ENCODE data around the gene ERCC4. TPM values are rescaled to one million over a fixed set of nuclear protein-coding genes. Genes with fewer than 3 reads are reported as not detected.
"Not testable (repeated sequence)": the region's sequence is repeated elsewhere in the genome, so short reads cannot be mapped to it uniquely, and the experiment has no call there.

Gene ERCC4
- polyA plus RNA-seq, 2 donors: 1.0 to 1.1 TPM

GRCh38 chr16:13895516-13895915 is 24.4 kb upstream of the ERCC4 start:
- Histone ChIP-seq H3K4me3 (ENCODE audit: low read depth in 1 of 2, low read length in 2 of 2) (no peak overlapping the region), H3K36me3 (ENCODE audit: control insufficient read depth in 2 of 2, insufficient read depth in 2 of 2, low read length in 1 of 2) (no peaks in the 10 kb centered on the region), H3K4me1 (ENCODE audit: control insufficient read depth in 2 of 2, insufficient read depth in 2 of 2, low read length in 1 of 2) (no peaks in the 10 kb centered on the region), H3K27me3 (ENCODE audit: control insufficient read depth in 1 of 2, insufficient read depth in 2 of 2, low read length in 2 of 2) (no peaks in the 10 kb centered on the region), H3K9me3 (ENCODE audit: control insufficient read depth in 2 of 2, insufficient read depth in 1 of 2, low read depth in 1 of 2, low read length in 1 of 2) (no peaks in the 10 kb centered on the region), H3K27ac (ENCODE audit: low read depth in 2 of 2, low read length in 1 of 2) (no peak overlapping the region)
- 71 to 78% methylated on average over 1 of the region's 1 CpG for WGBS, 2 donors

GRCh38 chr16:13896543-13897182 is 23.3 kb upstream of the ERCC4 start:
- no peaks in the 10 kb centered on the region for H3K9me3 ChIP-seq (ENCODE audit: control insufficient read depth in 2 of 2, insufficient read depth in 1 of 2, low read depth in 1 of 2, low read length in 1 of 2)
- H3K27ac ChIP-seq (ENCODE audit: low read depth in 2 of 2, low read length in 1 of 2): no peak overlapping the region
- WGBS, 2 donors: 79 to 80% methylated on average over 4 of the region's 4 CpGs
- H3K27me3 ChIP-seq (ENCODE audit: control insufficient read depth in 1 of 2, insufficient read depth in 2 of 2, low read length in 2 of 2): no peaks in the 10 kb centered on the region
- H3K36me3 ChIP-seq (ENCODE audit: control insufficient read depth in 2 of 2, insufficient read depth in 2 of 2, low read length in 1 of 2): no peaks in the 10 kb centered on the region
- H3K4me1 ChIP-seq (ENCODE audit: control insufficient read depth in 2 of 2, insufficient read depth in 2 of 2, low read length in 1 of 2): no peaks in the 10 kb centered on the region
- H3K4me3 ChIP-seq (ENCODE audit: low read depth in 1 of 2, low read length in 2 of 2): no peak overlapping the region

GRCh38 chr16:13897806-13898205 is 22.1 kb upstream of the ERCC4 start:
- Histone ChIP-seq H3K27me3 (ENCODE audit: control insufficient read depth in 1 of 2, insufficient read depth in 2 of 2, low read length in 2 of 2) (no peaks in the 10 kb centered on the region), H3K4me1 (ENCODE audit: control insufficient read depth in 2 of 2, insufficient read depth in 2 of 2, low read length in 1 of 2) (no peaks in the 10 kb centered on the region), H3K27ac (ENCODE audit: low read depth in 2 of 2, low read length in 1 of 2) (no peak overlapping the region), H3K9me3 (ENCODE audit: control insufficient read depth in 2 of 2, insufficient read depth in 1 of 2, low read depth in 1 of 2, low read length in 1 of 2) (no peaks in the 10 kb centered on the region), H3K36me3 (ENCODE audit: control insufficient read depth in 2 of 2, insufficient read depth in 2 of 2, low read length in 1 of 2) (no peaks in the 10 kb centered on the region), H3K4me3 (ENCODE audit: low read depth in 1 of 2, low read length in 2 of 2) (no peak overlapping the region)
- 71 to 74% methylated on average over 2 of the region's 2 CpGs for WGBS, 2 donors

GRCh38 chr16:13898233-13898632 is 21.7 kb upstream of the ERCC4 start:
- H3K4me1 ChIP-seq (ENCODE audit: control insufficient read depth in 2 of 2, insufficient read depth in 2 of 2, low read length in 1 of 2): no peaks in the 10 kb centered on the region
- H3K27ac ChIP-seq (ENCODE audit: low read depth in 2 of 2, low read length in 1 of 2): no peak overlapping the region
- 70 to 75% methylated on average over 3 of the region's 3 CpGs for WGBS, 2 donors
- no peaks in the 10 kb centered on the region for H3K9me3 ChIP-seq (ENCODE audit: control insufficient read depth in 2 of 2, insufficient read depth in 1 of 2, low read depth in 1 of 2, low read length in 1 of 2)
- no peak overlapping the region for H3K4me3 ChIP-seq (ENCODE audit: low read depth in 1 of 2, low read length in 2 of 2)
- no peaks in the 10 kb centered on the region for H3K36me3 ChIP-seq (ENCODE audit: control insufficient read depth in 2 of 2, insufficient read depth in 2 of 2, low read length in 1 of 2)
- no peaks in the 10 kb centered on the region for H3K27me3 ChIP-seq (ENCODE audit: control insufficient read depth in 1 of 2, insufficient read depth in 2 of 2, low read length in 2 of 2)

- no peaks in the 10 kb centered on the region for H3K36me3 ChIP-seq (ENCODE audit: control insufficient read depth in 2 of 2, insufficient read depth in 2 of 2, low read length in 1 of 2)
- H3K4me1 ChIP-seq (ENCODE audit: control insufficient read depth in 2 of 2, insufficient read depth in 2 of 2, low read length in 1 of 2): no peaks in the 10 kb centered on the region
- no peak overlapping the region for H3K27ac ChIP-seq (ENCODE audit: low read depth in 2 of 2, low read length in 1 of 2)
- 84 to 90% methylated on average over 3 of the region's 3 CpGs for WGBS, 2 donors
- no peak overlapping the region for H3K4me3 ChIP-seq (ENCODE audit: low read depth in 1 of 2, low read length in 2 of 2)
- no peaks in the 10 kb centered on the region for H3K27me3 ChIP-seq (ENCODE audit: control insufficient read depth in 1 of 2, insufficient read depth in 2 of 2, low read length in 2 of 2)
- H3K9me3 ChIP-seq (ENCODE audit: control insufficient read depth in 2 of 2, insufficient read depth in 1 of 2, low read depth in 1 of 2, low read length in 1 of 2): no peaks in the 10 kb centered on the region
These were observed 17.9 kb upstream of the ERCC4 start for GRCh38 chr16:13902052-13902451.

GRCh38 chr16:13902677-13903076 is 17.3 kb upstream of the ERCC4 start:
- H3K9me3 ChIP-seq (ENCODE audit: control insufficient read depth in 2 of 2, insufficient read depth in 1 of 2, low read depth in 1 of 2, low read length in 1 of 2): no peaks in the 10 kb centered on the region
- H3K4me1 ChIP-seq (ENCODE audit: control insufficient read depth in 2 of 2, insufficient read depth in 2 of 2, low read length in 1 of 2): no peaks in the 10 kb centered on the region
- WGBS, 2 donors: 61 to 69% methylated on average over 3 of the region's 3 CpGs
- H3K36me3 ChIP-seq (ENCODE audit: control insufficient read depth in 2 of 2, insufficient read depth in 2 of 2, low read length in 1 of 2): no peaks in the 10 kb centered on the region
- no peak overlapping the region for H3K27ac ChIP-seq (ENCODE audit: low read depth in 2 of 2, low read length in 1 of 2)
- H3K27me3 ChIP-seq (ENCODE audit: control insufficient read depth in 1 of 2, insufficient read depth in 2 of 2, low read length in 2 of 2): no peaks in the 10 kb centered on the region
- no peak overlapping the region for H3K4me3 ChIP-seq (ENCODE audit: low read depth in 1 of 2, low read length in 2 of 2)

GRCh38 chr16:13904179-13904691 is 15.7 kb upstream of the ERCC4 start:
- no peak overlapping the region for H3K4me3 ChIP-seq (ENCODE audit: low read depth in 1 of 2, low read length in 2 of 2)
- WGBS, 2 donors: 62 to 65% methylated on average over 1 of the region's 1 CpG

GRCh38 chr16:13904822-13905221 is 15.1 kb upstream of the ERCC4 start:
- 52 to 66% methylated on average over 8 to 9 of the region's 9 CpGs for WGBS, 2 donors

More at GRCh38 chr16:13904179-13904691, 15.7 kb upstream of the ERCC4 start:
- H3K27me3 ChIP-seq (ENCODE audit: control insufficient read depth in 1 of 2, insufficient read depth in 2 of 2, low read length in 2 of 2): no peaks in the 10 kb centered on the region
- no peaks in the 10 kb centered on the region for H3K36me3 ChIP-seq (ENCODE audit: control insufficient read depth in 2 of 2, insufficient read depth in 2 of 2, low read length in 1 of 2)
- no peaks in the 10 kb centered on the region for H3K4me1 ChIP-seq (ENCODE audit: control insufficient read depth in 2 of 2, insufficient read depth in 2 of 2, low read length in 1 of 2)
- no peak overlapping the region for H3K27ac ChIP-seq (ENCODE audit: low read depth in 2 of 2, low read length in 1 of 2)
- no peaks in the 10 kb centered on the region for H3K9me3 ChIP-seq (ENCODE audit: control insufficient read depth in 2 of 2, insufficient read depth in 1 of 2, low read depth in 1 of 2, low read length in 1 of 2)

GRCh38 chr16:13906168-13907089 is 13.5 kb upstream of the ERCC4 start:
- H3K27ac ChIP-seq (ENCODE audit: low read depth in 2 of 2, low read length in 1 of 2): no peak overlapping the region
- H3K36me3 ChIP-seq (ENCODE audit: control insufficient read depth in 2 of 2, insufficient read depth in 2 of 2, low read length in 1 of 2): no peaks in the 10 kb centered on the region
- no peaks in the 10 kb centered on the region for H3K4me1 ChIP-seq (ENCODE audit: control insufficient read depth in 2 of 2, insufficient read depth in 2 of 2, low read length in 1 of 2)
- 78 to 83% methylated on average over 10 of the region's 10 CpGs for WGBS, 2 donors
- no peak overlapping the region for H3K4me3 ChIP-seq (ENCODE audit: low read depth in 1 of 2, low read length in 2 of 2)
- H3K27me3 ChIP-seq (ENCODE audit: control insufficient read depth in 1 of 2, insufficient read depth in 2 of 2, low read length in 2 of 2): no peaks in the 10 kb centered on the region
- H3K9me3 ChIP-seq (ENCODE audit: control insufficient read depth in 2 of 2, insufficient read depth in 1 of 2, low read depth in 1 of 2, low read length in 1 of 2): no peaks in the 10 kb centered on the region

More at GRCh38 chr16:13904822-13905221, 15.1 kb upstream of the ERCC4 start:
- H3K27me3 ChIP-seq (ENCODE audit: control insufficient read depth in 1 of 2, insufficient read depth in 2 of 2, low read length in 2 of 2); H3K4me1 ChIP-seq (ENCODE audit: control insufficient read depth in 2 of 2, insufficient read depth in 2 of 2, low read length in 1 of 2); H3K36me3 ChIP-seq (ENCODE audit: control insufficient read depth in 2 of 2, insufficient read depth in 2 of 2, low read length in 1 of 2); H3K27ac ChIP-seq (ENCODE audit: low read depth in 2 of 2, low read length in 1 of 2); H3K4me3 ChIP-seq (ENCODE audit: low read depth in 1 of 2, low read length in 2 of 2); H3K9me3 ChIP-seq (ENCODE audit: control insufficient read depth in 2 of 2, insufficient read depth in 1 of 2, low read depth in 1 of 2, low read length in 1 of 2): not testable (repeated sequence)
